Astrocyte of the spinal cord (primary cell): ENCODE results near the gene MATK.

ENCODE experiments used
- DNase-seq: peaks from one replicate; pipeline ENCODE4 v3.0.0; 2011; ENCODE audit warnings: low read depth, low spot score
- H3K4me3 ChIP-seq: 2 replicates; pipeline ENCODE4 v1.5.1; 2011; ENCODE audit warnings: low read depth, mild to moderate bottlenecking, low read length, moderate library complexity
- CTCF ChIP-seq: IDR thresholded peaks from 2 replicates; pipeline ENCODE4 v1.5.1; 2012; ENCODE audit warnings: low read depth, mild to moderate bottlenecking, low read length, inconsistent platforms
- in situ Hi-C: cut with HindIII; loops from 2 replicates; pipeline ENCODE4 v1.10.0; 2017; ENCODE audit warnings: low sequenced_read_pairs

MATK gene

GRCh38 chr19:3778899-3779723 is 7.1 kb downstream of the MATK start:
- DNase-seq, result no peak
- no peak for TF ChIP-seq CTCF
- no peak overlapping the region for H3K4me3 ChIP-seq
- in situ Hi-C loops, result no loop called here

GRCh38 chr19:3778104-3778867 is 7.9 kb downstream of the MATK start:
- DNase-seq, result no peak
- TF ChIP-seq CTCF, result no peak
- in situ Hi-C loops, result no loop called here
- no peak overlapping the region for H3K4me3 ChIP-seq

DNA sequence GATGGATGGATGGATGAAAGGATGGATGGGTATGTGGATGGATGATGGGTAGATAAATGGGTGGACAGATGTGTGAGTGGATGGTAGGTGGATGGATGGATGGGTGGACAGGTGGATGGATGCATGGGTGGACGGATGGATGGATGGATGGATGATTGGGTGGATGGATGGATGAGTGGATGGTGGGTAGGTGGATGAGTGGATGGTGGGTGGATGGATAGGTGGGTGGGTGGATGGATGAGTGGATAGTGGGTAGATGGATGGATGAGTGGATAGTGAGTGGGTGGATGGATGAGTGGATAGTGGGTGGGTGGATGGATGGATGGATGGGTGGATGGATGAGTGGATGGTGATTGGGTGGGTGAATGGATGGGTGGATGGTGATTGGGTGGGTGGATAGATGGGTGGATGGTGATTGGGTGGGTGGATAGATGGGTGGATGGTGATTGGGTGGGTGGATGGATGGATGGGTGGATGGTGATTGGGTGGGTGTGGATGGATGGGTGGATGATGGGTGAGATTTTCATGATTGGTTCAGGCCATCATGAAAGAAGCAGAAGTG is 9.6 kb downstream of the MATK start:
- H3K4me3 ChIP-seq, result no peak overlapping the region
- in situ Hi-C loops, result no loop called here
- TF ChIP-seq CTCF, result no peak
- no peak for DNase-seq

- DNase-seq, result no peak
- in situ Hi-C loops, result no loop called here
- no peak overlapping the region for H3K4me3 ChIP-seq
- TF ChIP-seq CTCF, result no peak
Observed at GRCh38 chr19:3775831-3776230, 10.3 kb downstream of the MATK start.

- in situ Hi-C loops, result no loop called here
- no peak for DNase-seq
- TF ChIP-seq CTCF, result no peak
- H3K4me3 ChIP-seq, result no peak overlapping the region
Observed at GRCh38 chr19:3775374-3775711, 10.8 kb downstream of the MATK start.

- in situ Hi-C loops, result no loop called here
- no peak for DNase-seq
- TF ChIP-seq CTCF, result no peak
- H3K4me3 ChIP-seq, result no peak overlapping the region
Observed at GRCh38 chr19:3774621-3775373, 11.4 kb downstream of the MATK start.
